GM18861 (cell line): ENCODE measurements around the gene SERINC2.

Experiments used
- ATAC-seq: cut with Tn5 transposase; IDR thresholded peaks from one replicate; pipeline ENCODE4 v1.9.1; 2021; ENCODE audit not compliant: unreplicated experiment

The SERINC2 gene

GRCh38 chr1:31432592-31433395 is 19.8 kb downstream of the SERINC2 start:
- ATAC-seq: no peak

- no peak for ATAC-seq
Observed at GRCh38 chr1:31433396-31433930, 20.4 kb downstream of the SERINC2 start.

GRCh38 chr1:31434101-31434871 is 21.3 kb downstream of the SERINC2 start:
- ATAC-seq: no peak

- no peak for ATAC-seq
Observed at GRCh38 chr1:31434979-31435378, 22.0 kb downstream of the SERINC2 start.

- no peak for ATAC-seq
Observed at GRCh38 chr1:31435471-31436409, 22.7 kb downstream of the SERINC2 start.

- no peak for ATAC-seq
Observed at GRCh38 chr1:31436596-31437432, 23.8 kb downstream of the SERINC2 start.

- no peak for ATAC-seq
Observed at GRCh38 chr1:31437433-31438037, 24.5 kb downstream of the SERINC2 start.

- no peak for ATAC-seq
Observed at GRCh38 chr1:31439276-31439675, 26.3 kb downstream of the SERINC2 start.

GRCh38 chr1:31441073-31441472 is 28.1 kb downstream of the SERINC2 start:
- no peak for ATAC-seq

GRCh38 chr1:31441558-31441957 is 28.5 kb downstream of the SERINC2 start:
- ATAC-seq: no peak

GRCh38 chr1:31441970-31442647 is 29.1 kb downstream of the SERINC2 start:
- ATAC-seq: no peak

- ATAC-seq: no peak
Observed at GRCh38 chr1:31442648-31442994, 29.6 kb downstream of the SERINC2 start.

- ATAC-seq: no peak
Observed at GRCh38 chr1:31443673-31444072, 30.7 kb downstream of the SERINC2 start.

- no peak for ATAC-seq
Observed at GRCh38 chr1:31444725-31445448, 31.9 kb downstream of the SERINC2 start.

GRCh38 chr1:31445951-31446350 is 32.9 kb downstream of the SERINC2 start:
- no peak for ATAC-seq

GRCh38 chr1:31447210-31447609 is 34.2 kb downstream of the SERINC2 start:
- no peak for ATAC-seq

GRCh38 chr1:31453384-31454079 is 40.5 kb downstream of the SERINC2 start:
- ATAC-seq: no peak
